Globus pallidus (tissue), 1 donor: ENCODE data around the gene GCN1.

Experiments used
- DNase-seq: peaks from one replicate; pipeline ENCODE4 v3.0.0-alpha.2; 2015; ENCODE audit warnings: low spot score

GCN1 gene

GRCh38 chr12:120115692-120116440, 78.6 kb downstream of the GCN1 start:
- no peak for DNase-seq

DNA sequence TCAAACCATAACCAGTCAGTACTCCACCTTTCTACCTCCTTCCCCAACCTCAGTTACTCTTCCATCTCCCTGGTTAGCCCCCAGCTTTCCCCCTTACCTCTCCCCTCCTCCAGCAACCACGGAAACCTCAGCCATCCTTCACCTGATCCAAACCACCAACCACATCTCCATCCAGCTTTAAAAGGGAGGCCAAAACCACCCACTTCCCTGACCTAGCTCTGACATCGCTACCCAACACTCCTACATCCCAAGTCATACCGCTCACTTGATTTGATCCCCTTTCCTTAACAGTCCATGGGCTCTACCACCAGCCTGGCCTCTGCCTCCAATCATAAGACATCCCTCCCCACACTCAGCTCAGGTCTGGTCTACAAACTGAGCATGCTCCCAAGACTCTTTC, 79.4 kb downstream of the GCN1 start:
- DNase-seq, result no peak

- peak; percentile 57 for DNase-seq
These were observed 83.7 kb downstream of the GCN1 start for GRCh38 chr12:120110550-120111501.

DNA sequence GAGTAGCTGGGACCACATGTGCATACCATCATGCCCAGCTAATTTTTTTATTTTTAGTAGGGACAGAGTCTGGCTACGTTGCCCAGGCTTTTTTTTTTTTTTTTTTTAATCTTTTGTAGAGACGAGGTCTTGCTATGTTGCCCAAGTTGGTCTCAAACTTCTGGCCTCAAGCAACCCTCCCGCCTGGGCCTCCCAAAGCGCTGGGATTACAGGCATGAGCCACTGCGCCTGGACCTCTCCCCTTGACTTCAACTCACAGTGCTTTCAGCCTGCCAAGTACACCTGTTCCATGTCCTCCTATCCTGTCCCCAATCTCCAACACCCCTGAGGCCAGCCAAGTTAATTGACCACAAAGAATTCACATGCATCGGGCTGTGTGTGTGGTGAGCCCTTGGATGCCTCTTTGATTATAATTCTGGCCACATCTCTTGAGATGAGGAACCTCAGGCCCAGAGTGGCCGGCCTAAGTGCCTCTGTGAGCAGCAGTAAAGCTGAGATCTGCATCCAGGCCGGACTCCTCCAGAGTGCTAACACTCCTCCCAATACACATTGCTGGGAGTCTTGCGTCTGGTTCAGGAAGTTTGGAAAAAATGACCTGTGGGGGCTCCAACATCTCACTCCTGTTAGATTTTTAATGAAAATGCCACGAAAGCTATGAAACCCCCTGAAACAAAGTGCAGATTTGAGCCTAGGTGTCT, 84.8 kb downstream of the GCN1 start:
- DNase-seq, result no peak

GRCh38 chr12:120106151-120106550, 88.4 kb downstream of the GCN1 start:
- DNase-seq, result no peak

GRCh38 chr12:120103371-120103770, 91.1 kb downstream of the GCN1 start:
- no peak for DNase-seq

DNA sequence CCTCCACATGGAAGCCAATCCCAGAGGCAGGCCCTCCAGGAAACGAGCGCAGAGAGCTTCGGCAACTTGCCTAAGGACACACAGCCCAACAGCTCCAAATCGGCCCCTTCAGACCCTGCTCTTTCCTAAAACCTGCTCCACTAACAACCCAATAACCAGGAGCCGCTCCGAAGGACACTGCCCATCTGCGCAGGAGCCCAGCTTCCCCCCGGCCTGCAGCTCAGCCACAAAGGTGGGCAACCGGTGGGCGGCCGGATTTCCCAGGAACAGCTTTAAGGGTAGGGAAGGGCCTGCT, 91.5 kb downstream of the GCN1 start:
- DNase-seq, result no peak

DNA sequence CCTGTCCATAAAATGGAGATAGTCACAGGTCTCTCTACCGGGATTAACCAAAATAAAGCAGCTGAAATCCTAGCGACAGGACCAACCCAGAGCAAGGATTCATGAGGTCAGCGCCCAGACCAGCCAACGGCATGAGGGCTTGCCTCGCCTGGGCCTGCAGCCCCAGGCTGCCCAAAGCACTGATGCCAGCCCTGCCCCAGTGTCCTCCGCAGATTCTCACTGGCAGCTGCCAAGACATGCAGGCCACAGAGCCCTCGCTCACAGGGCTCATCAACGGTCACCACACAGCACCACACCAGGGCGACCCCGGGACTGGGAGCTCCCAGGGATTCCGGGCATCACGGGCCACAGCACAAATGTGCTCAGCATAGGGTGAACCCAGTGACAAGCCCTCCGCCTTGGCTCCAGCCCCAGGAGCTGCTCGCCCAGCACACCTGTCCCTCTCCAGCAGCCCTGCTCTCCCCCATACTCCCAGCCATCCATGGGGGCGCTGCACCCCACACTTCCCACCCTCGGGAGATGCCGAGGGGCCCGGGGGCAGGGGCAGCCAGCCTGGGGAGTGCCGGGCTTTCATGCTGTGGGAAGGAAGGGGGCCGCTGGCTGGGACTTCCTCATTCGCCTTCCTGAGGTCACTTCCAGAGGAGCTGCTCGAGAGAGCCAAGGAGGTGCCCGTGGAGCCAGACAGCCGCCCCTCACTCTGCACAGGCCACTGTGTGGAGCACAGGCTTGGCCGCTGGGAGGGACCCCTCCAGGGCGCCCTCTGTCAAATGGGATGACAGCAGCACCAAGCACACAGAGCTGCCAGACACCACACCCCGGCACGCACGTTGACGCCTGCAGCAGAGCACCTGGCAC, 92.1 kb downstream of the GCN1 start:
- DNase-seq, result no peak

GRCh38 chr12:120101617-120102016, 92.9 kb downstream of the GCN1 start:
- no peak for DNase-seq

DNA sequence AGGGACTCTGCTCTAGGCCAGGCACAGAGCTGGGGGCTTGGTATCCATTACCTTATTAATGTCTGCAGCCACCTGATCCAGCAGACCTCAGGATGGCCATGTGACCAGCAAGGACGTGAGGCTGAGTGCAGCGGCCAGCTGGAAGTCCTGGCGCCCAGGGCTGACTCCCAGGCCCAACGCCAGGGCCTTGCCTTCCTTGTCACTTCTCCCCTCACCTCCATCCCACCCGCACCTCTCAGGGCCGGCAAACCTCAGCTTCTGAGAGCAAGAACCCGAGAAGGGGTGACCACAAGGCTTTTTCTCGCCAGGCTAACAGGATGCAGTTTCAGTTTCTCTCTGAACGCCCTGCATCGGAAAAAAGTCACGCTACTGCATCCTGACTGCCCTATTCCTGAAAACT, 93.3 kb downstream of the GCN1 start:
- no peak for DNase-seq

DNA sequence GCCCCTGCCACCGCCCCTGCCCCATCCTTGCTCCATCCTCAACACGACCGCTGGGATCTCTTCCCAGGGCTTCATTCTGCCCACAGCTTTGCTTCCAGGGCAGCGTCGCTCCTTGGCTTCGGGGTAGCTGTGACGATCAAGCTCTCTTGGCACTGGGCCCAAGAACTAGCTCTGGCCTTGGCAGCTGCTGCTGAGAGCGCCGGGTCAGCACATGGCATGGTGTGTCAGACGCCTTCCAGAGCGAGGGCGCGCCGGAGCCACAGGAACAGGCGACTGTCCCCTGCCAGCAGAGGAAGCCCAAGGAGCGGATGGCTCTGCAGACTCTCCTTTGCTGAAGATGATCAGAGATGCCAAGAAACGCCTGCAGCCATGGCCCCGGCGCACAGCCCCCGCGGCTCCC, 93.9 kb downstream of the GCN1 start:
- peak; percentile 87 for DNase-seq

DNA sequence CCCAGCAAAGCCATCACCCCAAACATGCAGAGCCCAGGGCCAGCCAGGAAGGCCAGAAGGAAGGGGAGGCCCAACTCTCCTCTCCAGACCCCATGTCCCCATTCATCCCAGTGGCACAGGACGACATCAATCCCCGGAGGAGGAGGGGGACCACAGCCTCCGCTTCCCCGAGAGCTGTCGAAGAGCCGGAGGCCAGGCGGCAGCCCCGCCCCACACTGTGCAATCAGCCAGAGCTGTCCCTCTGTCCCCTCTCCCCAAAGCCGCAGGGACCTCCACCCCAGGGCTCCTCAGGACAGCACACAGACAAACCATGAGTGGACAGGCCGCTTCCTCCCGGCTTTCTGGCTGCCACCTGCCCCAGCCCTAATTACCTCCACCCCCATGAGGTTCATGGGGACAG, 94.8 kb downstream of the GCN1 start:
- no peak for DNase-seq

GRCh38 chr12:120098756-120099470, 95.6 kb downstream of the GCN1 start:
- no peak for DNase-seq

DNA sequence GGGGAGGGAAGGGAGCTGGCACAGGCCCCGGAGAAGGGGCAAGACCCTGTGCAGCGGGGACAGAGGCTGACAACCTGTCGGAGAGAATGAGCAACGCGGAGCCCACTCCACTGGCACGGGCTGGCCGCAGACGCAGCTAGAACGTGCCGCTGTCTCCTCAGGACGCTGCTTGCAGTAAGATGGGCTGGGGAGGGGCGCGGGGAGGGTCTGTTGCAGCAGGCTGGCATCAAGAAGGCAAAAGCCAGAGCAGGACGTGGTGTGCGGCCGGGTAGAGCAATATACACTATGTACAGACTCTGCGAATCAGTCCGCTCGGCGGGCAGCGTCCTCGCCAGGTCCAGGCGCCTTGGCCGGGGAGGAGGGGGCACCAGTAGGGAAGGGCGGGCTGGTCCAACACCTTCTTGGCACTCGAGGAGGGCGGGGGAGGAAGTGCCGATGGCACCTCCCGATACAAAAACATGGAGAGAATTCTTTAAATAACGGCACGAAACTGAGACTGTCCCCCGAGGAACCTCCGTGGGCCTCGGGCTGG, 97.8 kb downstream of the GCN1 start:
- DNase-seq, result no peak

DNA sequence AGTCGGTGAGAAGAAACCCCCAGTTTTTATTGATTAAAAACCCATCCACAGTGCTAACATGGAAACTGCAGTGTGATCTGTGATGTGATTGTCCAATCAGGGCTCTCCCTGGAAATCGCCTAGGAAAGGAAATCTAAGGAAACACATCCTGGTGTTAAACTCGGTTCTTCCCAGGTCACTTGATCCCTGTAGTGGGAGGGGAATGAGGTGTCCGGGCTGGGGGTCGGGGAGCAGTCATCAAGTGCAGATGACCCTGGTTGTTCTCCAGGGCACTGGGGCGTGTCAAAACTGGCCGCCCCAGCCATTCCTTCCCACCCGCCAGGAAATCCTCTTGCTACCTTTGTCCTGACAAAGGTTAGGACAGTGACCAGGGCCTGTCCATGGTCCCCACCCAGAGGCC, 98.8 kb downstream of the GCN1 start:
- no peak for DNase-seq

GRCh38 chr12:120095331-120095730, 99.2 kb downstream of the GCN1 start:
- no peak for DNase-seq

- DNase-seq, result peak; percentile 47
These were observed 100.0 kb downstream of the GCN1 start for GRCh38 chr12:120094485-120094884.

DNA sequence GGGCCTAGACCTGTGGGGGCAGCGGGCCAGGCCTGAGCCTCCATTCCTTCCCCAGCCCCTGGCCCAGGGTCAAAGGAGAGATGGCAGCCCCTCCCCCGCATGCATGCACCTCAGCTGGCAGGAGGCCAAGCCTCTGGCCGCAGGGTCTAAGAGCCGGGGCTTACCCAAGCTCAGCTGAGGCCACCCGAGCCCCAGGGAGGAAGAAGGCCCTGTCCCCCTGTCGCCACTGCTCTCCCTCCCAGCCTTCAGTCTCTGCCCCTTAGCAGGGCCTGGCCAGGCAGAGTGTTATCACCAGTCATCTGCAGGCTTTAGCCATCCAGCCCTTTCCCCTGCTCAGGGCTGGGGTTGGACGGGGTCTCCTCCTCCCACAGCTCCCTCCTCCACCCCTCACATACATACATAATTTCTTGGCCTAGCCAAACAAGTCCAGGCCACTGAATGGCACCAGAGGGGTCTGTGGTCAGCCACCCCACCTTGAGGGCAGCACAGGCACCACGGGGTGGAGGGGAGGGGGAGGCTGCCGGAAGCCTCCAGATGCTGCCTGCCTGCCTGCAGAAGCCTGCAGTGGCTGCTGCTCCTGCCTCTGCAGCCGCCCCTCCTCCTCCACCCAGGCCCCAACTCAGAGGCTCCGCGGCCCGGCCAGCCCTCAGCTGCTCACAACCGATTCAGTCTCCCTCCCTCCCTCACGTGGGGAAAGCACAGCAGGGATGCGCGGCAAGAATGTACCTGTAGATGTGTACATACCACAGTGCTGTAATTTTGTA, 100.7 kb downstream of the GCN1 start:
- DNase-seq, result no peak

GRCh38 chr12:120093336-120093591, 101.3 kb downstream of the GCN1 start:
- no peak for DNase-seq

DNA sequence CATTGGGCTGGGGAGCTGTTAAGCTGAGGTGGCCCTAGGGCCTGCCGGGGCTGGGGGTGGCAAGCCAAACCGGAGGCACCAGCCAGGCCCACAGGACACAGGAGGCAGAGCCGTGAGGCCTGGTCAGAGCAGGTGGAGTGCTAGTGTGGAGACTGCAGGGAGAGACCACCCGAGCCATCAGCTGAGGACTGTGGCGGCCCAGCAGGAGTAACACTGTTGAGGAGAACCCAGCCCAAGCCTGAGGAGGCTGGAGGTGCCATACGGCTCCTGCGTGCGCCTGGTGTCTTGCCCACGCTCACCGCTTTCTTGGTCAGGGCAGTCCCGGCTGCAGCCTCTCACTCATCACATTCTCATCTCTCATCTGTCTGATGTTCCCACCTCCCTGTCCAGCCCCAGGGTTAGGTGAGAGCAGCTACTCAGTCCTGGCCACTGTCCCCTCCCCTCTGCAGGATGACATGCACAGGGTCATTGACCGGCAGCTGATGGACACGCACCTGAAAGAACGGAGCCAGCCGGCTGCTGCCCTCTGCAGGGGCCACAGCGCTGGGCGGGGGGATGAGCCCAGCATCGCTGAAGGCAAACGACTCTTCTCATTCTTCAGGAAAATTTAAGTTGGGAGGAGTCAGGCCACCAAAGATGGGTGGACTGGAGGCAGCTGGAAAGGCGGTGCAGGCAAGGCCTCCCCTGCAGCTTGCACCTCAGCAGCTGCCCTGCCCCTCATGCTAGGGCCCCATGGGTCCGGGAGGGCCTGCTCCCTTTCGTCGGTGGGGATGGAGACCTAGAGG, 101.8 kb downstream of the GCN1 start:
- DNase-seq, result no peak
